Loucy (cell line): ENCODE measurements around the gene THOC6.

ENCODE experiments used
- CTCF ChIP-seq: fragments of 200-600 bp; sonication (generic); conservative IDR thresholded peaks from 2 replicates; pipeline ENCODE4 v1.5.1; 2014; ENCODE audit warnings: mild to moderate bottlenecking, antibody characterized with exemption, low read length
- EZH2phosphoT487 ChIP-seq: fragments of 200-600 bp; IDR thresholded peaks from 2 replicates; pipeline ENCODE4 v1.6.1; 2018; ENCODE audit warnings: antibody characterized with exemption, mild to moderate bottlenecking, moderate library complexity, borderline replicate concordance

DNA sequence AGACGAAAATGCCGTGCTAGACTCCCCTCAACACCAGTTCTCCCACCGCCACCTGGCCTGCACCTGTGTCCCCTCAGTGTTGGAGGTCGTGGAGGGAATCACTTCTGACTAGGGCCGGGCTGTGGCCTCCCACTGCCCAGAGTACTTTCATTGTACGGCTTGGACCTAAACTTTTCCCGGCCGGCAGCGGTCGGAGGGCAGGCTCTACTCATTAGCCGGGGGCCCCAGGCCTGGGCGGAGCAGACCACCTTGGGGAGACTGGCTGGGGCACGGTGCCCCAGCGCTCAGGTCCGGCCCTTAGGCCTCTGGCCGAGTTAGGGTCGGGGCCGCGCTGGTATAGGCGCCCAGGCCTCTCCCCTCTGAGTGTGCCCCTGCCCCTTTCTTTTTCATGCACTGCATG, 6.5 kb upstream of the THOC6 start:
- TF ChIP-seq CTCF, result no peak
- no peak for TF ChIP-seq EZH2phosphoT487
